Neural progenitor cell (in vitro differentiated cells): Measurements from ENCODE around the gene MYO15A.

Experiments used
- EZH2 ChIP-seq: fragments of 200-600 bp; sonication (generic); IDR thresholded peaks from 2 replicates; pipeline ENCODE4 v1.6.1; 2017; ENCODE audit warnings: antibody characterized with exemption, mild to moderate bottlenecking, moderate library complexity
- EZH2phosphoT487 ChIP-seq: fragments of 200-600 bp; sonication (generic); IDR thresholded peaks from 2 replicates; pipeline ENCODE4 v1.6.1; 2017; ENCODE audit warnings: antibody characterized with exemption
- TF ChIP-seq, protein P1 (sequence below): fragments of 200-600 bp; sonication (generic); IDR thresholded peaks from 2 replicates; pipeline ENCODE4 v1.5.1; 2017; ENCODE audit warnings: antibody characterized with exemption, mild to moderate bottlenecking

DNA sequence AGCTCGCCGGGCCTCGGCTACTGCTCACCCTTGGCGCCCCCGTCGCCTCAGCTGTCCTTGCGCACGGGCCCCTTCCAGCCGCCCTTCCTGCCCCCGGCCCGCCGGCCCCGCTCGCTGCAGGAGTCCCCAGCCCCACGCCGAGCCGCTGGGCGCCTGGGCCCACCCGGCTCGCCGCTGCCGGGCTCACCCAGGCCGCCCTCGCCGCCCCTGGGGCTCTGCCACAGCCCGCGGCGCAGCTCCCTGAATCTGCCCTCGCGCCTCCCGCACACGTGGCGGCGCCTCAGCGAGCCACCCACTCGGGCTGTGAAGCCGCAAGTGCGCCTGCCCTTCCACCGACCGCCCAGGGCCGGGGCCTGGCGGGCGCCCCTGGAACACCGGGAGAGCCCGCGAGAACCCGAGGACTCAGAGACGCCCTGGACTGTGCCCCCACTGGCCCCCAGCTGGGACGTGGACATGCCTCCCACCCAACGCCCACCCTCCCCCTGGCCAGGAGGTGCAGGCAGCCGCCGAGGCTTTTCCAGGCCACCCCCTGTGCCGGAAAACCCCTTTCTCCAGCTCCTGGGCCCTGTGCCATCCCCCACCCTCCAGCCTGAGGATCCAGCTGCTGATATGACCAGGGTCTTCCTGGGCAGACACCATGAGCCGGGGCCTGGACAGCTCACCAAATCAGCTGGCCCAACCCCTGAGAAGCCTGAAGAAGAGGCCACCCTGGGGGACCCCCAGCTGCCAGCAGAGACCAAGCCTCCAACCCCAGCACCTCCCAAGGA lies 12.8 kb downstream of the MYO15A start:
- TF ChIP-seq, protein P1, sequence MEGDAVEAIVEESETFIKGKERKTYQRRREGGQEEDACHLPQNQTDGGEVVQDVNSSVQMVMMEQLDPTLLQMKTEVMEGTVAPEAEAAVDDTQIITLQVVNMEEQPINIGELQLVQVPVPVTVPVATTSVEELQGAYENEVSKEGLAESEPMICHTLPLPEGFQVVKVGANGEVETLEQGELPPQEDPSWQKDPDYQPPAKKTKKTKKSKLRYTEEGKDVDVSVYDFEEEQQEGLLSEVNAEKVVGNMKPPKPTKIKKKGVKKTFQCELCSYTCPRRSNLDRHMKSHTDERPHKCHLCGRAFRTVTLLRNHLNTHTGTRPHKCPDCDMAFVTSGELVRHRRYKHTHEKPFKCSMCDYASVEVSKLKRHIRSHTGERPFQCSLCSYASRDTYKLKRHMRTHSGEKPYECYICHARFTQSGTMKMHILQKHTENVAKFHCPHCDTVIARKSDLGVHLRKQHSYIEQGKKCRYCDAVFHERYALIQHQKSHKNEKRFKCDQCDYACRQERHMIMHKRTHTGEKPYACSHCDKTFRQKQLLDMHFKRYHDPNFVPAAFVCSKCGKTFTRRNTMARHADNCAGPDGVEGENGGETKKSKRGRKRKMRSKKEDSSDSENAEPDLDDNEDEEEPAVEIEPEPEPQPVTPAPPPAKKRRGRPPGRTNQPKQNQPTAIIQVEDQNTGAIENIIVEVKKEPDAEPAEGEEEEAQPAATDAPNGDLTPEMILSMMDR: no peak
- TF ChIP-seq EZH2 (no peak), EZH2phosphoT487 (no peak)
